Muscle of back (tissue), 11 donors: ENCODE results near the gene TJP3. TPM values are rescaled to one million over a fixed set of nuclear protein-coding genes. Genes with fewer than 3 reads are reported as not detected.
A peak's percentile ranks its signal among the peaks of the same experiment; 100 is the strongest.

Source experiments
- DNase-seq, 3 donors: peaks; one replicate each; pipeline versions ENCODE4 v3.0.0 to v3.0.0-alpha.2; 2013
- polyA plus RNA-seq, 10 donors: library from polyadenylated mRNA; unstranded; fragments of 120-200 nt; gene quantifications; one replicate each; pipeline ENCODE4 v1.2.1, GENCODE V29; 2013; ENCODE audit not compliant: insufficient read length in 10 of 10

Gene TJP3
- polyA plus RNA-seq, 10 donors, result 0.44 to 1.1 (median 0.62) TPM; not detected in 1

GRCh38 chr19:3690551-3691371, 17.4 kb upstream of the TJP3 start:
- no peak for DNase-seq

- DNase-seq, result no peak
These were observed 16.8 kb upstream of the TJP3 start for GRCh38 chr19:3691372-3691716.

- no peak for DNase-seq
These were observed 16.5 kb upstream of the TJP3 start for GRCh38 chr19:3691726-3692125.

- no peak for DNase-seq
These were observed 15.8 kb upstream of the TJP3 start for GRCh38 chr19:3692141-3693024.

- no peak for DNase-seq
These were observed 14.9 kb upstream of the TJP3 start for GRCh38 chr19:3693025-3693925.

- DNase-seq, result no peak
These were observed 13.6 kb upstream of the TJP3 start for GRCh38 chr19:3694361-3695123.

GRCh38 chr19:3695124-3695733, 13.0 kb upstream of the TJP3 start:
- no peak for DNase-seq

- DNase-seq, result no peak
These were observed 12.1 kb upstream of the TJP3 start for GRCh38 chr19:3695986-3696659.

GRCh38 chr19:3696660-3696995, 11.6 kb upstream of the TJP3 start:
- DNase-seq, result no peak

- no peak for DNase-seq
These were observed 11.1 kb upstream of the TJP3 start for GRCh38 chr19:3697094-3697493.

- no peak for DNase-seq
These were observed 10.4 kb upstream of the TJP3 start for GRCh38 chr19:3697671-3698385.

- no peak for DNase-seq
These were observed 9.7 kb upstream of the TJP3 start for GRCh38 chr19:3698386-3698950.

- DNase-seq, result peak; percentile 32 to 84 (median 46)
These were observed 9.0 kb upstream of the TJP3 start for GRCh38 chr19:3698974-3699740.

- DNase-seq, result no peak
These were observed 8.4 kb upstream of the TJP3 start for GRCh38 chr19:3699741-3700241.

GRCh38 chr19:3700242-3701032, 7.7 kb upstream of the TJP3 start, which contains the start of gene PIP5K1C:
Gene PIP5K1C, minus strand, starts transcription at chr19:3700468. Its CDS starts 78 bp downstream, at chr19:3700390.
- DNase-seq, result peak; percentile 82 to 94 (median 94)

GRCh38 chr19:3701200-3701599, 7.0 kb upstream of the TJP3 start:
- DNase-seq, result no peak

- DNase-seq, result no peak
These were observed 347 bp upstream of the TJP3 start for GRCh38 chr19:3707868-3708206.
